ENCODE results near the gene LRRN4CL. TPM values are rescaled to one million over a fixed set of nuclear protein-coding genes. Genes with fewer than 3 reads are reported as not detected.
"Not testable (repeated sequence)": the region's sequence is repeated elsewhere in the genome, so short reads cannot be mapped to it uniquely, and the experiment has no call there.

Gene LRRN4CL
- total RNA-seq (2014; rRNA removed; shearing (Covaris generic); ENCODE audit: low replicate concordance), result 1.4 and 2.3 TPM in 2 replicates

GRCh38 chr11:62689421-62690183, at the start of gene LRRN4CL:
Gene LRRN4CL, minus strand, starts transcription at chr11:62689530. Its CDS starts 1,022 bp downstream, at chr11:62688508.
- Histone ChIP-seq H3K36me3 (peaks cover 33% of the 10 kb centered on the region), H3K9me3 (no peaks in the 10 kb centered on the region), H3K27me3 (no peaks in the 10 kb centered on the region), H3K4me3 (no peak within 1 kb of the TSS)
- DNase-seq, result peak; percentile 96

- Histone ChIP-seq H3K27me3 (no peaks in the 10 kb centered on the region), H3K4me3 (no peak overlapping the region), H3K36me3 (peaks cover 68% of the 10 kb centered on the region), H3K9me3 (no peaks in the 10 kb centered on the region)
- no peak for DNase-seq
Measured at GRCh38 chr11:62737196-62737595, 47.9 kb upstream of the LRRN4CL start.

- peaks cover 60% of the 10 kb centered on the region for H3K36me3 ChIP-seq
- H3K4me3 ChIP-seq, result no peak overlapping the region
- no peak for DNase-seq
- no peaks in the 10 kb centered on the region for H3K9me3 ChIP-seq
- H3K27me3 ChIP-seq, result no peaks in the 10 kb centered on the region
Measured at GRCh38 chr11:62732830-62733229, 43.5 kb upstream of the LRRN4CL start.

GRCh38 chr11:62730076-62730475, 40.7 kb upstream of the LRRN4CL start:
- H3K9me3 ChIP-seq, H3K27me3 ChIP-seq, DNase-seq: not testable (repeated sequence)
- Histone ChIP-seq H3K36me3 (peaks cover 55% of the 10 kb centered on the region), H3K4me3 (peak overlapping the region; percentile 82)

GRCh38 chr11:62728171-62728988, 39.0 kb upstream of the LRRN4CL start, which contains the start of gene TTC9C:
Gene TTC9C, plus strand, starts transcription at chr11:62728486. Its CDS starts 363 bp downstream, at chr11:62728849.
- Histone ChIP-seq H3K36me3 (peaks cover 61% of the 10 kb centered on the region), H3K9me3 (no peaks in the 10 kb centered on the region), H3K27me3 (no peaks in the 10 kb centered on the region), H3K4me3 (peak within 1 kb of the TSS; percentile 82)
- peak; percentile 86 for DNase-seq

GRCh38 chr11:62727872-62728170, 38.5 kb upstream of the LRRN4CL start:
- no peaks in the 10 kb centered on the region for H3K9me3 ChIP-seq
- peaks cover 61% of the 10 kb centered on the region for H3K36me3 ChIP-seq
- peak; percentile 85 for DNase-seq
- no peaks in the 10 kb centered on the region for H3K27me3 ChIP-seq
- peak overlapping the region; percentile 82 for H3K4me3 ChIP-seq

GRCh38 chr11:62727165-62727871, 38.0 kb upstream of the LRRN4CL start, which contains the start of gene HNRNPUL2:
Gene HNRNPUL2, minus strand, starts transcription at chr11:62727457. Its CDS starts 301 bp downstream, at chr11:62727156.
- Histone ChIP-seq H3K27me3 (no peaks in the 10 kb centered on the region), H3K36me3 (peaks cover 61% of the 10 kb centered on the region), H3K9me3 (no peaks in the 10 kb centered on the region), H3K4me3 (peak within 1 kb of the TSS; percentile 82)
- DNase-seq, result peak; percentile 98

- Histone ChIP-seq H3K4me3 (peak overlapping the region; percentile 82), H3K27me3 (no peaks in the 10 kb centered on the region), H3K36me3 (peaks cover 61% of the 10 kb centered on the region), H3K9me3 (no peaks in the 10 kb centered on the region)
- DNase-seq, result no peak
Measured at GRCh38 chr11:62726915-62727164, 37.5 kb upstream of the LRRN4CL start.

GRCh38 chr11:62726156-62726914, 37.0 kb upstream of the LRRN4CL start:
- no peaks in the 10 kb centered on the region for H3K27me3 ChIP-seq
- peaks cover 63% of the 10 kb centered on the region for H3K36me3 ChIP-seq
- H3K9me3 ChIP-seq, result no peaks in the 10 kb centered on the region
- DNase-seq, result peak; percentile 7
- peak overlapping the region; percentile 82 for H3K4me3 ChIP-seq

GRCh38 chr11:62725646-62726045, 36.3 kb upstream of the LRRN4CL start:
- Histone ChIP-seq H3K27me3 (no peaks in the 10 kb centered on the region), H3K4me3 (peak overlapping the region; percentile 82), H3K36me3 (peaks cover 65% of the 10 kb centered on the region), H3K9me3 (no peaks in the 10 kb centered on the region)
- no peak for DNase-seq

- Histone ChIP-seq H3K36me3 (peaks cover 70% of the 10 kb centered on the region), H3K4me3 (peak overlapping the region; percentile 82), H3K9me3 (no peaks in the 10 kb centered on the region), H3K27me3 (no peaks in the 10 kb centered on the region)
- no peak for DNase-seq
Measured at GRCh38 chr11:62724171-62724570, 34.8 kb upstream of the LRRN4CL start.

- no peak for DNase-seq
- H3K9me3 ChIP-seq, result no peaks in the 10 kb centered on the region
- peaks cover 90% of the 10 kb centered on the region for H3K36me3 ChIP-seq
- no peak overlapping the region for H3K4me3 ChIP-seq
- H3K27me3 ChIP-seq, result no peaks in the 10 kb centered on the region
Measured at GRCh38 chr11:62721994-62722393, 32.7 kb upstream of the LRRN4CL start.

- Histone ChIP-seq H3K4me3 (no peak overlapping the region), H3K9me3 (no peaks in the 10 kb centered on the region), H3K36me3 (peaks cover 93% of the 10 kb centered on the region), H3K27me3 (no peaks in the 10 kb centered on the region)
- no peak for DNase-seq
Measured at GRCh38 chr11:62719302-62719978, 30.1 kb upstream of the LRRN4CL start.

GRCh38 chr11:62716816-62717215, 27.5 kb upstream of the LRRN4CL start:
- Histone ChIP-seq H3K36me3 (peaks cover 89% of the 10 kb centered on the region), H3K27me3 (no peaks in the 10 kb centered on the region), H3K4me3 (no peak overlapping the region), H3K9me3 (no peaks in the 10 kb centered on the region)
- no peak for DNase-seq

- Histone ChIP-seq H3K36me3 (peaks cover 89% of the 10 kb centered on the region), H3K4me3 (no peak overlapping the region), H3K9me3 (no peaks in the 10 kb centered on the region), H3K27me3 (no peaks in the 10 kb centered on the region)
- DNase-seq, result no peak
Measured at GRCh38 chr11:62716206-62716605, 26.9 kb upstream of the LRRN4CL start.
